GM18508 (cell line): ENCODE data around the gene MIGA2.

ENCODE experiments used
- ATAC-seq: cut with Tn5 transposase; IDR thresholded peaks from one replicate; pipeline ENCODE4 v1.9.1; 2021; ENCODE audit warnings: moderate number of reproducible peaks; ENCODE audit not compliant: insufficient read depth, unreplicated experiment

Gene MIGA2

GRCh38 chr9:129069862-129070641, 33.6 kb downstream of the MIGA2 start:
- ATAC-seq = no peak

- ATAC-seq = no peak
These were observed 34.5 kb downstream of the MIGA2 start for GRCh38 chr9:129070696-129071525.

- ATAC-seq = no peak
These were observed 35.2 kb downstream of the MIGA2 start for GRCh38 chr9:129071526-129072126.

- ATAC-seq = no peak
These were observed 35.7 kb downstream of the MIGA2 start for GRCh38 chr9:129072171-129072570.

- no peak for ATAC-seq
These were observed 37.0 kb downstream of the MIGA2 start for GRCh38 chr9:129073404-129073803.

- no peak for ATAC-seq
These were observed 37.7 kb downstream of the MIGA2 start for GRCh38 chr9:129074106-129074505.

GRCh38 chr9:129075996-129076639, 39.7 kb downstream of the MIGA2 start:
- ATAC-seq = no peak

- ATAC-seq = no peak
These were observed 40.2 kb downstream of the MIGA2 start for GRCh38 chr9:129076640-129077037.

GRCh38 chr9:129077236-129077635, 40.8 kb downstream of the MIGA2 start:
- ATAC-seq = no peak

GRCh38 chr9:129078691-129079503, 42.5 kb downstream of the MIGA2 start:
- ATAC-seq = no peak

- no peak for ATAC-seq
These were observed 43.4 kb downstream of the MIGA2 start for GRCh38 chr9:129079829-129080228.

GRCh38 chr9:129080298-129080600, 43.8 kb downstream of the MIGA2 start:
- no peak for ATAC-seq

GRCh38 chr9:129080601-129081387, 44.4 kb downstream of the MIGA2 start, which contains the start of gene DOLPP1:
Gene DOLPP1 (plus strand): TSS chr9:129081111. CDS start chr9:129081132, 21 bp downstream.
- ATAC-seq = peak; percentile 83

- ATAC-seq = no peak
These were observed 45.0 kb downstream of the MIGA2 start for GRCh38 chr9:129081388-129081904.

- no peak for ATAC-seq
These were observed 47.7 kb downstream of the MIGA2 start for GRCh38 chr9:129084087-129084486.

GRCh38 chr9:129089246-129089645, 52.8 kb downstream of the MIGA2 start:
- no peak for ATAC-seq

- ATAC-seq = no peak
These were observed 57.4 kb downstream of the MIGA2 start for GRCh38 chr9:129093602-129094386.
